ENCODE data around the gene KCNJ10.

KCNJ10 gene

DNA sequence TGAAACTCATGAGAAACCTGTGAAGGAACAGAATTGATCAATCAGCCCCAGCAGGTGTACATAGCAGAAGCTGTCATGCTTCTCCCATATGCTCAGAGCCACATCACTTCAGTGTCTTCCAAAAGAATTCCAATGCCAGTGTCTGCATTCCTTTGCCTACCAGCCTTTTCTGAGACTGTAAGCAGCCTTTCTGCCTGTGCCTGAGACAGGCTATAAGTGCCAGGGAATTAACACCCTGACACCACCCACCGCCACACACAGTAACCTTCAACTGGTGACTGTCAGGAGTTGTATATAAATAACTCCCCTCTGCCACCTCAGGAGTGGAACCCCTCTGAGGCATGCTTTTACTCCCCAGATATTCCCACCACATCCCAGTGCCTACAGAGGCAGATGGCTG lies 77.8 kb downstream of the KCNJ10 start:
- TF ChIP-seq, protein P1, sequence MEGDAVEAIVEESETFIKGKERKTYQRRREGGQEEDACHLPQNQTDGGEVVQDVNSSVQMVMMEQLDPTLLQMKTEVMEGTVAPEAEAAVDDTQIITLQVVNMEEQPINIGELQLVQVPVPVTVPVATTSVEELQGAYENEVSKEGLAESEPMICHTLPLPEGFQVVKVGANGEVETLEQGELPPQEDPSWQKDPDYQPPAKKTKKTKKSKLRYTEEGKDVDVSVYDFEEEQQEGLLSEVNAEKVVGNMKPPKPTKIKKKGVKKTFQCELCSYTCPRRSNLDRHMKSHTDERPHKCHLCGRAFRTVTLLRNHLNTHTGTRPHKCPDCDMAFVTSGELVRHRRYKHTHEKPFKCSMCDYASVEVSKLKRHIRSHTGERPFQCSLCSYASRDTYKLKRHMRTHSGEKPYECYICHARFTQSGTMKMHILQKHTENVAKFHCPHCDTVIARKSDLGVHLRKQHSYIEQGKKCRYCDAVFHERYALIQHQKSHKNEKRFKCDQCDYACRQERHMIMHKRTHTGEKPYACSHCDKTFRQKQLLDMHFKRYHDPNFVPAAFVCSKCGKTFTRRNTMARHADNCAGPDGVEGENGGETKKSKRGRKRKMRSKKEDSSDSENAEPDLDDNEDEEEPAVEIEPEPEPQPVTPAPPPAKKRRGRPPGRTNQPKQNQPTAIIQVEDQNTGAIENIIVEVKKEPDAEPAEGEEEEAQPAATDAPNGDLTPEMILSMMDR (IDR thresholded peaks at IDR 0.05; ENCODE audit: extremely low read depth, missing control alignments), result no peak
- no peak for DNase-seq (ENCODE audit: low spot score)

DNA sequence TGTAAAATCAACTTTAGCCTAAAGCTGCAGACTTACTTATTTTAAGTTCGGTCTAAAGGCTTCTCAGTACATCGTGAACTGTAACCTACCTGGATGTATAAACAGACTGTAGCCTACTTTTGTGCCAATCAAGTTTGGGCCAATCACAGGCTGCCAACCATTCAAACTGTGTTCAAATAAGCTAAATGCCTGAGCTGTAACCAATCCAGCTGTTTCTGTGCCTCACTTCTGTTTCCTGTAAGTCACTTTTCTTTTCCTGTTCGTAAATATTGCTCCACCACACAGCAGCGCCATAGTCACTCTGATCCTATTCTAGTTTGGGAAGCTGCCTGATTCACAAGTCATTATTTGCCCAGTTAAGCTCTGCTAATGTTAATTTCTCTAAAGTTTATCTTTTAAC lies 78.4 kb downstream of the KCNJ10 start:
- DNase-seq (ENCODE audit: low spot score), result no peak
- TF ChIP-seq, protein P1 (IDR thresholded peaks at IDR 0.05; ENCODE audit: extremely low read depth, missing control alignments), result no peak

DNA sequence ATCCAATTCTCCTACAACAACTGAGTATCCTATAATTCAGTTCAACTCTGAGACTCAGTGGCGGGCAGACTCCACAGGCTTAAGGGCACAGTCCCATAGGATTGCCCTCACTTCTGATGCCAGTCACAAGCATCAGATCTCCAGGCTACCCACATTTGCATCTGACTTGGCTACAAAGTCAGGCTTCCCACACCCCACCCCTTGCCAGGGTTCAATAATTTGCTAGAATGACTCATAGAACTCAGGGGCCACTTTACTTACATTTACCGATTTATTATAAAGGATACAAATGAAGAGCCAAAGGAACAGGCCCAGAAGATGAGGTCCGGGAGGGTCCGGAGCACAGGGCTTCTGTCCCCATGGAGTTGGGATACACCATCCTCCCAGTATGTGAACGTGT lies 80.0 kb downstream of the KCNJ10 start:
- TF ChIP-seq, protein P1 (IDR thresholded peaks at IDR 0.05; ENCODE audit: extremely low read depth, missing control alignments), result no peak
- DNase-seq (ENCODE audit: low spot score), result no peak

DNA sequence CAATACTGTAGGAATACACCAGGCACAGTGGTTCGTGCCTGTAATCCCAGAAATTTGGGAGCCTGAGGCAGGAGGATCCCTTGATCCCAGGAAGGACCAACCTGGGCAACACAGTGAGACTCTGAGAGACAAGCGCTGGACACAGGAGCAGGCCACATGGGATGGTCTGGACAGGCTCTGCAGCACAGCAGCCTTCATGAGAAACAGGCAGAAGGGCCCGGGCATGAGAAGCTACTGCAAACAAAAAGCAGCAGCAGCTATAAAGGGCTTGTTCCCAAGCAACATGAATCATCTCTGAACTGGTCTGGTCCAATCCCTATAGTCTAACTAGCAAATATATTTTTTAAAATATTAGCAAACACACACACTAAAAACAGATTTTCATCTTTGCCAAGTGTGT lies 80.4 kb downstream of the KCNJ10 start:
- TF ChIP-seq, protein P1 (IDR thresholded peaks at IDR 0.05; ENCODE audit: extremely low read depth, missing control alignments), result no peak
- DNase-seq (ENCODE audit: low spot score), result no peak

DNA sequence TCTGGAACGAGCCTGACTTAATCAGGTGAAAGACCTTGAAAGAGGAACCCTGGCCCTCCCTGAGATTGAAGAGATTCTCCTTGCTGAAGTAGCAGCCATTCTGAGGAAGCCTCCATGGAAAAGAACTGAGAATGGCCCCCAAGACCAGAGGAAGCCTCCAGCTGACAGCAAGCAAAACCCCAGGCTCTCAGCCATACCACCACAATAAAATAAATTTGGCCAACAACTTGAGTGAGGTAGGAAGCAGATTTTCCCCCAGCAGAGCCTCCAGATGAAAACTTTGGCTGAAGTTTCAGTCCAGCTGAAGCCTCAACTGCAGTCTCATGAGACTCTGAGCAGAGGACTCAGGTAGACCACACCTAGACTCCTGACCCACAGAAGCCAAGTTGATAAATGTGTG lies 82.0 kb downstream of the KCNJ10 start:
- TF ChIP-seq, protein P1 (IDR thresholded peaks at IDR 0.05; ENCODE audit: extremely low read depth, missing control alignments), result no peak
- DNase-seq (ENCODE audit: low spot score), result no peak

DNA sequence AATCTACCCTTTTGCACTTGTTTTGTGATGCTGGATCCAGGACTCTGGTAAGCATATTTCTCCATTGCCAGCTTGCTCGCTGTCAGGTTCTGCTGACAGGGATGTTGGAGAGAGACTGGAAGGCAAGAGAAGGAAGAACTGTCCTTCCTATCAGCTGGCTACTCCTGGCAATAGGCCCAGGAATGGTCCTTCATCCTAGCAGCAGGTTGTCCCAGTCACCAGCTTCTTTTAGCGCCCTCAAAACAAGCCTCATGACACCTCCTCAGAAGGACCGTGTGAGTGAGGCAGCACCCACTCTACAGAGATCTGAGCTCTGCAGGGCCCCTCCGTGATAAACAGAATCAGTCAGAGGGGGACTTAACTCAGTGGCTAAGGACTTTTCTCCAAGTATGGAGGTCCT lies 82.8 kb downstream of the KCNJ10 start:
- TF ChIP-seq, protein P1 (IDR thresholded peaks at IDR 0.05; ENCODE audit: extremely low read depth, missing control alignments), result no peak
- no peak for DNase-seq (ENCODE audit: low spot score)

DNA sequence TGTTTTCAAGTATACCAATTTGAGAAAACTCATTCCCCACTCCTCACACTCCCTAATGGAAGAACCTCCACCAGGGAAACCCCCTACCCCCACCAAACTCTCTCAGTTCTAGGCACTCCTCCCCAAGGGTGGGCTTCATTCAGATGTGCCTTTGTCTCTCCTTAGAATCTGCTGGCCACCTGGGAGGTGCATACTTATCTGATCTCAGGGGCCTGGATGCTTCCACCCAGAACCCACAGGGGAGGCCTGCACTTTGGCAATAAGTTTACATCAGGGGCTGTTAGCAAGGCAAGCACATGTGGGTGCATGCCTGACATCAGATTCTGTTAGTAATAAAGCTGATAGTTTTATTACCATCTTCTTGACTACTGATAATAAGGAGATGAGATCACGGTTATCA lies 83.4 kb downstream of the KCNJ10 start:
- no peak for DNase-seq (ENCODE audit: low spot score)
- TF ChIP-seq, protein P1 (IDR thresholded peaks at IDR 0.05; ENCODE audit: extremely low read depth, missing control alignments), result no peak
